ENCODE results near the gene TMEM151A.
A peak's percentile ranks its signal among the peaks of the same experiment; 100 is the strongest.
"Not testable (repeated sequence)": the region's sequence is repeated elsewhere in the genome, so short reads cannot be mapped to it uniquely, and the experiment has no call there.

Gene TMEM151A

GRCh38 chr11:66276619-66277018 is 15.1 kb upstream of the TMEM151A start:
- H3K4me1 ChIP-seq (ENCODE audit: control insufficient read depth, insufficient read depth, low read length) = peaks cover 32% of the 10 kb centered on the region
- H3K27me3 ChIP-seq (ENCODE audit: control insufficient read depth, insufficient read depth, low read length, poor library complexity, severe bottlenecking); H3K9me3 ChIP-seq (ENCODE audit: control insufficient read depth, low read length); H3K27ac ChIP-seq (ENCODE audit: insufficient read depth, low read depth, low read length, poor library complexity, severe bottlenecking); H3K4me3 ChIP-seq (ENCODE audit: insufficient read depth, low read depth, low read length): not testable (repeated sequence)
- WGBS, 2 experiments = 87 to 91% methylated on average over 12 to 13 of the region's 13 CpGs
- H3K36me3 ChIP-seq (ENCODE audit: control insufficient read depth, insufficient read depth, low read length) = peaks cover 31% of the 10 kb centered on the region

- not testable (repeated sequence) for H3K27ac ChIP-seq (ENCODE audit: insufficient read depth, low read depth, low read length, poor library complexity, severe bottlenecking); H3K9me3 ChIP-seq (ENCODE audit: control insufficient read depth, low read length); H3K27me3 ChIP-seq (ENCODE audit: control insufficient read depth, insufficient read depth, low read length, poor library complexity, severe bottlenecking); H3K4me3 ChIP-seq (ENCODE audit: insufficient read depth, low read depth, low read length)
- WGBS, 2 experiments = 80 to 86% methylated on average over 4 of the region's 4 CpGs
- Histone ChIP-seq H3K36me3 (ENCODE audit: control insufficient read depth, insufficient read depth, low read length) (peaks cover 29% of the 10 kb centered on the region), H3K4me1 (ENCODE audit: control insufficient read depth, insufficient read depth, low read length) (peaks cover 36% of the 10 kb centered on the region)
Observed at GRCh38 chr11:66277064-66277463, 14.6 kb upstream of the TMEM151A start.

GRCh38 chr11:66277471-66278362 is 14.0 kb upstream of the TMEM151A start, which contains the start of gene CNIH2:
Gene CNIH2, plus strand, starts transcription at chr11:66278175. Its CDS starts 282 bp downstream, at chr11:66278457.
- no peaks in the 10 kb centered on the region for H3K27me3 ChIP-seq (ENCODE audit: control insufficient read depth, insufficient read depth, low read length, poor library complexity, severe bottlenecking)
- H3K4me3 ChIP-seq (ENCODE audit: insufficient read depth, low read depth, low read length) = peak within 1 kb of the TSS; percentile 40
- H3K9me3 ChIP-seq (ENCODE audit: control insufficient read depth, low read length) = no peaks in the 10 kb centered on the region
- H3K27ac ChIP-seq (ENCODE audit: insufficient read depth, low read depth, low read length, poor library complexity, severe bottlenecking) = peak within 1 kb of the TSS; percentile 20
- H3K4me1 ChIP-seq (ENCODE audit: control insufficient read depth, insufficient read depth, low read length) = peaks cover 36% of the 10 kb centered on the region
- H3K36me3 ChIP-seq (ENCODE audit: control insufficient read depth, insufficient read depth, low read length) = peaks cover 22% of the 10 kb centered on the region
- 2 to 3% methylated on average over 84 of the region's 84 CpGs for WGBS, 2 experiments

DNA sequence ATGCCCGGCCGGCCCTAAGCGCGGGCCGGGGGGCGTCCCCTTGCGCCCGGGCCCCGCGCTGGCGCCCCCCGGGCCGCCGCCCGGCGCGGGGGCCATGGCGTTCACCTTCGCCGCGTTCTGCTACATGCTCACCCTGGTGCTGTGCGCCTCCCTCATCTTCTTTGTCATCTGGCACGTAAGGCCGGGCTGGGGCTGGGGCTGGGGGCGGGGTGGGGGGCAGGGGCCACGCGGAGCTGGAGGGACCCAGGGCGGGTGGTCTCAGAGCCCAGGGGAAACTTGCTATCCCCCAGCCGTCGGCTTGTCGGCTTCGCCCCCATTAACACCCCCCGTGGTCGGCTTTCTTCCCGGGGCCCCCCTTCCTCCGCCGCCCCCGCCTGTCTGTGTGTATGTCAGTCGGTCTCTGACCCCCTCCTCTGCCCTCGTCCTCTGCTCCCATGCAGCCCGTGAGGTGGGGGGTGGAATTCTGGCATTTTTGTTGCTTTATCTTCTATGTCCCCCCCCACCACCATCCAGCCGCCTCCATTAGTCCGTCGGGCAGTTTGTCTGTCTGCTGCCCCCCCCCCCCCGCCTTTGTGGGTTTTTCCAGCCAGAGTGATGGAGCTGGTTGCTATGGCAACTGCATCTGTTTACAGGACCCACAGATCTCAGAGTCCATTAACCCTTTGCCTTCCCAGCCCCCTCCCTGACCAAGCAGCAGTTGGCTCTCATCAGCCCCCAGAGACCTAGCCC is 13.2 kb upstream of the TMEM151A start:
- no peaks in the 10 kb centered on the region for H3K9me3 ChIP-seq (ENCODE audit: control insufficient read depth, low read length)
- WGBS, 2 experiments = 1% methylated on average over 41 to 42 of the region's 45 CpGs
- H3K36me3 ChIP-seq (ENCODE audit: control insufficient read depth, insufficient read depth, low read length) = peaks cover 17% of the 10 kb centered on the region
- peak overlapping the region; percentile 20 for H3K27ac ChIP-seq (ENCODE audit: insufficient read depth, low read depth, low read length, poor library complexity, severe bottlenecking)
- peak overlapping the region; percentile 40 for H3K4me3 ChIP-seq (ENCODE audit: insufficient read depth, low read depth, low read length)
- peaks cover 40% of the 10 kb centered on the region for H3K4me1 ChIP-seq (ENCODE audit: control insufficient read depth, insufficient read depth, low read length)
- no peaks in the 10 kb centered on the region for H3K27me3 ChIP-seq (ENCODE audit: control insufficient read depth, insufficient read depth, low read length, poor library complexity, severe bottlenecking)

DNA sequence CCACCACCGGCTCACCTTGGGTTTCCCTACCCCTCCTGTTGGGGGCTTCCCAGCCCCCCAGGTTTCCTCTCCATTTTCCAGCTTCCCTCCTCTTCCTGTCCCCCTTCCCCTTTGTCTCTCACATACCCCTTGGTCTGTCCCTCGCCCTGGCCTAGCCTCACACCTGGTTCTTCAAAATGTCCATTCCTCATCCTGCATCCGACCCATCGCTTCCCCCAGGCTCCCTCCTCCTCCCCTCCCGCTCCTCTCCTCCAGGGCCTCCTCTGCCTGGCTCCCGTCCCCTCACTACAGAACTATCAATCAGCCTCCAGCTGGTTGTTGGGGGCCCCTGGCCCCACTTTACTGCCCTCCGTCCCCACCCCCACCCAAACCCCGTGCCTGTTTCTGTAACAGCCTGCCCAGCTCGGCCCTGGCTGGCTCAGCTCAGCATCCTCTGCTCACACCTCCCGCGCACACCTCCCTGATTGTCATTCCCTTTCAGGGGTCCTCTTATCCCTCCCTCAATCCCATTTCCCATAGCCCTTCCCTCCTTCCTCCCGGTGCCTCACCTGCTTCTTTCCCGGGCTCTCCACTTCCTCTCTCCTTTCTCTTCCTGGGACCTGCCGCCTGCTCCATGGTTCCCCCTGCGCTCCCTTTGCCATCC is 12.5 kb upstream of the TMEM151A start:
- H3K36me3 ChIP-seq (ENCODE audit: control insufficient read depth, insufficient read depth, low read length) = peaks cover 22% of the 10 kb centered on the region
- no peaks in the 10 kb centered on the region for H3K27me3 ChIP-seq (ENCODE audit: control insufficient read depth, insufficient read depth, low read length, poor library complexity, severe bottlenecking)
- no peaks in the 10 kb centered on the region for H3K9me3 ChIP-seq (ENCODE audit: control insufficient read depth, low read length)
- H3K27ac ChIP-seq (ENCODE audit: insufficient read depth, low read depth, low read length, poor library complexity, severe bottlenecking) = no peak overlapping the region
- H3K4me3 ChIP-seq (ENCODE audit: insufficient read depth, low read depth, low read length) = peak overlapping the region; percentile 40
- 30 to 31% methylated on average over 15 of the region's 15 CpGs for WGBS, 2 experiments
- peaks cover 40% of the 10 kb centered on the region for H3K4me1 ChIP-seq (ENCODE audit: control insufficient read depth, insufficient read depth, low read length)

GRCh38 chr11:66280428-66280827 is 11.3 kb upstream of the TMEM151A start:
- H3K4me3 ChIP-seq (ENCODE audit: insufficient read depth, low read depth, low read length) = no peak overlapping the region
- peaks cover 40% of the 10 kb centered on the region for H3K4me1 ChIP-seq (ENCODE audit: control insufficient read depth, insufficient read depth, low read length)
- no peaks in the 10 kb centered on the region for H3K27me3 ChIP-seq (ENCODE audit: control insufficient read depth, insufficient read depth, low read length, poor library complexity, severe bottlenecking)
- H3K36me3 ChIP-seq (ENCODE audit: control insufficient read depth, insufficient read depth, low read length) = peaks cover 18% of the 10 kb centered on the region
- no peaks in the 10 kb centered on the region for H3K9me3 ChIP-seq (ENCODE audit: control insufficient read depth, low read length)
- WGBS, 2 experiments = 51 to 60% methylated on average over 14 of the region's 14 CpGs
- no peak overlapping the region for H3K27ac ChIP-seq (ENCODE audit: insufficient read depth, low read depth, low read length, poor library complexity, severe bottlenecking)

- H3K9me3 ChIP-seq (ENCODE audit: control insufficient read depth, low read length) = no peaks in the 10 kb centered on the region
- no peak overlapping the region for H3K27ac ChIP-seq (ENCODE audit: insufficient read depth, low read depth, low read length, poor library complexity, severe bottlenecking)
- H3K27me3 ChIP-seq (ENCODE audit: control insufficient read depth, insufficient read depth, low read length, poor library complexity, severe bottlenecking) = no peaks in the 10 kb centered on the region
- no peak overlapping the region for H3K4me3 ChIP-seq (ENCODE audit: insufficient read depth, low read depth, low read length)
- peaks cover 40% of the 10 kb centered on the region for H3K4me1 ChIP-seq (ENCODE audit: control insufficient read depth, insufficient read depth, low read length)
- peaks cover 12% of the 10 kb centered on the region for H3K36me3 ChIP-seq (ENCODE audit: control insufficient read depth, insufficient read depth, low read length)
- 75 to 78% methylated on average over 6 of the region's 6 CpGs for WGBS, 2 experiments
Observed at GRCh38 chr11:66281001-66281400, 10.7 kb upstream of the TMEM151A start.

DNA sequence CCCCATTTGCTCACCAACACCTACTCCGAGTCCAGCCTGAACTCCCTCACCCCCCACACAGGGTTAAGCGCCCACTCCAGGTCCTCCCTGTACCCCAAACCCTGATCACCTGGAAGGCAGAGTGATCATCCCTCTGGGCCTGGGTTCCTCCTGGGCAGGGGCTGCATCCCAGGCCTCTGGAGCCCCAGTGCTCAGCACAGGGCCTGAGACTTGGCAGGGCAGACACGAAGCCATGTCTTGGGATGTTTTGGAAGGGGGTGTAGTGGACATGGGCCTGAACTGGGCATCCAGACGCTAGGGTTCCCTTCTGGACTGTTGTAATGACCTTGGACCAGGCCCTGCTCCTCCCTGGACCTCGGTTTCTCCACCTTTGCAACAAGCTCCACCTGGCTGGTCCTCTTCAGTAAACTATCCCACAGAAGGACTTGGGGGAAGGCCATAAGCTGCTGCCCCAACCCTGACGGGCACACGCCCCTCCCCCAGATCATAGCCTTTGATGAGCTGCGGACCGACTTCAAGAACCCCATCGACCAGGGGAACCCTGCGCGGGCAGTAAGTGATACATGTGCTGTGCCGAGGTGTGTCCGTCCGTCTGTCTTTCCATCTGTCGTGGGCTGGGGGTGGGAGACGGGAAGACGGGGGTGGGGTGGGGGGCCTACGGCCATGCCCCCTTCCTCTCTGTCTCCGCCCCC is 9.8 kb upstream of the TMEM151A start:
- H3K4me1 ChIP-seq (ENCODE audit: control insufficient read depth, insufficient read depth, low read length) = peaks cover 40% of the 10 kb centered on the region
- no peak overlapping the region for H3K27ac ChIP-seq (ENCODE audit: insufficient read depth, low read depth, low read length, poor library complexity, severe bottlenecking)
- no peaks in the 10 kb centered on the region for H3K27me3 ChIP-seq (ENCODE audit: control insufficient read depth, insufficient read depth, low read length, poor library complexity, severe bottlenecking)
- H3K9me3 ChIP-seq (ENCODE audit: control insufficient read depth, low read length) = no peaks in the 10 kb centered on the region
- peaks cover 9% of the 10 kb centered on the region for H3K36me3 ChIP-seq (ENCODE audit: control insufficient read depth, insufficient read depth, low read length)
- H3K4me3 ChIP-seq (ENCODE audit: insufficient read depth, low read depth, low read length) = no peak overlapping the region
- WGBS, 2 experiments = 44 to 48% methylated on average over 20 of the region's 20 CpGs

DNA sequence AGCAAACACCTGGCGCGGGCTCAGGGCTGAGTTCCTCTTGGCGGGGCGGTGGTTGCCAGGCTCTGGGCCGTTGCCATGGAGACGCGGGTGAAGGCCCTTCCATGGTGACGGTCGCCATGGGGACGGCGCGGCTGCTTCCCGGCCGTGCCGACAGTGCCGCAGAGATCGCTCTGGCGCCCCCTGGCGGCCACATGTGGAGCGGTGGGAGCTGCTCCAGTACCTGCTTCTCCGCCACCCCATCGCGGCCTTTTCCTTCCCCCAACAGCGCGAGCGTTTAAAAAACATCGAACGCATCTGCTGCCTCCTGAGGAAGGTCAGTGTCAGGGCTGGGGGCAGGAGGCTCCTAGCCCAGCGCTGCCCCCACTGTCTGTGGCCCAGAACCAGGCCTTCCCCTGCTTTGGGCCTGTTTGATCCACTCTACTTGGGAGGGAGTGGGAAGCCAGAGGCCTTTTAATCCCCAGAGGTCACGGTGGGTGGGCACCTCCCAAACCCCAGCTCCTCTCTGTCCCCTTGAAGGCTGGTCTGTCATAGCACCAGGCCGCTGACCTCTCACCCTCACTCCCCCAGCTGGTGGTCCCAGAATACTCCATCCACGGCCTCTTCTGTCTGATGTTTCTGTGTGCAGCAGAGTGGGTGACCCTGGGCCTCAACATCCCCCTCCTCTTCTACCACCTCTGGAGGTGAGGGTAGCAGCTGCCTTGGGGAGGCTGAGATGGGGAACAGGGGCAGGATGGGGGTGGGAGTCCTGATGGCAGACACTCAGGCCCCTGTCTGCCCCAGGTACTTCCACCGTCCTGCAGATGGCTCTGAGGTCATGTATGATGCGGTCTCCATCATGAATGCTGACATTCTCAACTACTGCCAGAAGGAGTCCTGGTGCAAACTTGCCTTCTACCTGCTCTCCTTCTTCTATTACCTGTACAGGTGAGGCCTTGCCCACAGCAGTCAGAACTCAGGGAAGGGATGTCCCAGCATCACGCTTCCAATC is 8.9 kb upstream of the TMEM151A start:
- peaks cover 9% of the 10 kb centered on the region for H3K36me3 ChIP-seq (ENCODE audit: control insufficient read depth, insufficient read depth, low read length)
- no peak overlapping the region for H3K4me3 ChIP-seq (ENCODE audit: insufficient read depth, low read depth, low read length)
- no peak overlapping the region for H3K27ac ChIP-seq (ENCODE audit: insufficient read depth, low read depth, low read length, poor library complexity, severe bottlenecking)
- H3K9me3 ChIP-seq (ENCODE audit: control insufficient read depth, low read length) = no peaks in the 10 kb centered on the region
- peaks cover 36% of the 10 kb centered on the region for H3K4me1 ChIP-seq (ENCODE audit: control insufficient read depth, insufficient read depth, low read length)
- H3K27me3 ChIP-seq (ENCODE audit: control insufficient read depth, insufficient read depth, low read length, poor library complexity, severe bottlenecking) = no peaks in the 10 kb centered on the region
- WGBS, 2 experiments = 14 to 16% methylated on average over 34 to 35 of the region's 35 CpGs
